GM08714 (cell line): ENCODE data around the gene TTC23.
A peak's percentile ranks its signal among the peaks of the same experiment; 100 is the strongest.
"Not testable (repeated sequence)": the region's sequence is repeated elsewhere in the genome, so short reads cannot be mapped to it uniquely, and the experiment has no call there.

Source experiments
- H3K4me3 ChIP-seq: fragments of 200-500 bp; sonication (Bioruptor generic); 2 replicates; pipeline ENCODE4 v1.5.1; 2014; ENCODE audit warnings: mild to moderate bottlenecking, low read length, inconsistent platforms
- ZNF274 ChIP-seq: IDR thresholded peaks from 2 replicates; pipeline ENCODE4 v1.6.1; 2012; ENCODE audit warnings: mild to moderate bottlenecking, low read depth, low read length

The TTC23 gene

DNA sequence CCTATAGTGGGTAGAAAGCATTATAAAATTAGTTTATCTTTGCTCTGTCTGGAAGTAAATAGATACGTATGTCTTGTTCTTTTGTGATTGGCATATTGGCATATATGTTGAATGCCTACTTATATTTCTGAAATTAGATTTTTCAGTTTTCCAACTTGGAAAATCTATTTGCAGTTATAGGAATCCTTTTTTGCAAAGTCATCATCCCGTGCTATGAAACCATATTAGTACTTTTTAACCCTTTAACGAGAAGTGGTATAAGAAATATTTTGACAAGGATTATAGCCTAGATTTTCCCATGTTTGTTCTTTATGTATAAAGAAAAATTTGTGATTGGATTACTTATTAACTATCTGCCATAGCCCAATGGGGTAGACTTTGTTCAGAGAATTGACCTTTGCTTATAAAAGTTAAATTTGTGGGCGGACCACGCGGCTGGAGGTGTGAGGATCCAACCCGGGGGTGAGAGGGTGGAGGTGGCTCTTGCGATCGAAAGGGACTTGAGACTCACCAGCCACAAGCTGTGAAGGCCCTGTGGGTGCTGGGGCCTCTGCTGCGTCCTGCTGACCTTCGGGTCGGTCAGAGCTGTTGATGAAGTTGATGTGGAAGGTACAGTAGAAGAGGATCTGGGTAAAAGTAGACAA is 7.8 kb upstream of the TTC23 start:
- no peak for TF ChIP-seq ZNF274
- no peak overlapping the region for H3K4me3 ChIP-seq

DNA sequence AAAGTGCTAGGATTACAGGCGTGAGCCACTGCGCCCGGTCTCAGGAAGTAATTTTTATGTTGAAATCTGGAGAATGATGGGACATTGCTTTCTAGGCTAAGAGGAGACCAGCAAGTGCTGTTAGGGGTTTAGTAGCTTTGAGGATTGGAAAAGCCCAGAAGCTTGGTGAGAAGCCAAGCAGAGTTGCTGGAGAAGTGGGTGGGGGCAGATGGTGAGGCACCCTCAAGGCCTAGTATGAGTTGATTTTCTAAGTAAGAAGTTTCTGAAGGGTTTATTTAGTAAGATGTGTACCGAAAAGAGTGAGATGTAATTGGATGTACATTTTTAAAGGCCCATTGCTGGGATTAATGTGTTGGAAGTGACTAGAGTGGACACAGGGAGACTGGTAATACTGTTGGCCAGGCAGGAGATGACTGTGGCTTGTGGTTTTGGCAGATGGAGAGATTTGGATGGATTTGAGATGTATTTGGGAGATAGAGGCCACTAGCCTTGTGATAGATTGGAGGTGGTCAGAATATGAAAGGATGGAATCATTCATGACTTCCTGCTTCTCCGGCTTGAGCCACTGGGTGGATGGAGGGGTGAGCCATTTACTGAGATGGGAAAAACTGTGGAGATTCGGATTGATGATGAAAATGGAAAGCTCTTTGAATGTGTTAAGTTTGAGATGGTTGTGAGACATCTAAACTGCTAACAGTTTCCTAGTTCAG is 4.2 kb upstream of the TTC23 start:
- H3K4me3 ChIP-seq = peak overlapping the region; percentile 86; the same call in 1 of the 2 replicates
- no peak for TF ChIP-seq ZNF274

DNA sequence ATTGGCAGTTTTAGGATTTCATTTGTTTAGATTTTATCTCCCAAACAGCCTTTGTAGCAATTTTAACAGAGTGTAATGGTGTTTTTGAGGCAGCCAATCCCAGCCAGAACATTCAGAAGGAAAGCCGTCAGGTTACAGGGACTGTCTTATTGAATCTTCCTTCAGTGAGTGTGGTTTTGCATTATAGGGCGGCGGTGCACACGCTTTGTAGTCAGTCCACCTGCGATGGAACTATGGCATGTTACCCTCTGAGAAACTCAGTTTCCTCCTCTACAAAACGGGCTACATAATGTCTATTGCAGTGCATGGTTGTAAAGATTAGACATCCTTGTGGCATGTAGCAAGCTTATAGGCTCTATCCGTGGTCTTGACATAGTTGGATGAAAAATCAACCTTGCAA is 2.9 kb upstream of the TTC23 start:
- no peak for TF ChIP-seq ZNF274
- H3K4me3 ChIP-seq = peak overlapping the region; percentile 87

DNA sequence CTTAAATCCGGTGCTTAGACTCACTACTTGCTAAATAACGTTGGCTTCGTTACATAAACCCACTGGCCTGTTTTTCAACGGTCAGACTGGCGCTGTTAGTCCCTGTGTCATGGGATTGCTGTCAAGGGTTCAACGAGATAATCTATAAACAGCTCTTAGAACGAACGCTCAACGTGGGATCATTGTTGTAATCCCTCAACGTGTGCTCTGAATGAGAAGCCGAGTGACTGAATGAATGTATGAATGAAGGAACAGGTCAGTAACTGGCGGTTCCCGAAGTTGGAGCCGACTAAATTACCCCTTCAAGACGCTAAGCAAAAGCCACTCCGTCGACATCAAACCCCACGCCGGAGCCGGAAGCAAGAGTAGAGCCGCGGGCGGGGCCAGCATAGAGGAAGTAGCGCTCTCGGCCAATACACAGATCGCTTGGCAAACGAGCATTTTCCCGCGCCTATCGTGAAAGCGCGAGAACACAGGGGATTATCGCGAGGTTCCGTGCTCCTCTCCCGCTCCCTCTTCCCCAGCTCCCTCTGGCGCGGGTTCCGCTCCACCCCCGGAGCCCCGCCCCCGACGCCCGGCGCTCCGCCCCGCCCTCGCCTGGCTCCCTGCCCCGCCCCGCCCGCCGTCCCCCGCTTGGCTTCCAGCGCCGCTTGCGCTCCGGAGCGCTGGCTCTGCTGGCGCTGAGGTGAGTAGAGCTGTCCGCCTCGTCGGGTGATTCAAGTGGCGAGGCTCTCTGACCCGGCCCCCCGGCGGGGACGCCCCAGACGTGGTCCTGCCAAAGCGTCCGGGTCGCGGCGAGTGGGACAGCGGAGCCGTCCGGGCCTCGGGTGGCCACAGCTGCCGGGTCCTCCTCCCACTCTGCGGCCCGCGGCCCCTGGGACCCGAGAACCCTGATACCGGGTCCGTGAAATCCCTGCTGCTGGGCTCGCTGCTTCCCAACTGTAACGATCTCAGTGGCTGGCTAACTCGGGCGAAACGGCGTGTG is 1.8 kb upstream of the TTC23 start, which contains the start of gene LRRC28:
Gene LRRC28 (plus strand): TSS at position 625 of the 985 bp plus-strand sequence. CDS start 4,477 bp downstream, outside the sequence.
- no peak for TF ChIP-seq ZNF274
- H3K4me3 ChIP-seq = peak within 1 kb of the TSS; percentile 99

DNA sequence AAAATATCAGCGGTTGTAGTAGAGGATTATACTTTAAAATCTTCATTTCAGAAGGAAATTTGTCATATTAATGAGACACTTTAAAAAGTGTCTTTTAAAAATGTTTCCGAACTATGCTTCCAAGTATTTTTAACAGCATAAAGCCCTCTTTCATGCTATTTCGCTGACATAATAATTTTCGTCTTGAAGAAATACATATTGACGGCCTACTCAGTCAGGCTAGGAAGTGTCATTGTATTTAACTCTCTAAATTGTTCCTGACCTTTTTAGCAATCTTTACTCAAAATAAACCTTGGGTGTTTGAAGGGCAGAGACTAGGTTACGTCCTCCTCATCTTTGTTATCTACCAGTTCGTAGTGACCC is 1.1 kb upstream of the TTC23 start:
- peak overlapping the region; percentile 99 for H3K4me3 ChIP-seq
- no peak for TF ChIP-seq ZNF274

DNA sequence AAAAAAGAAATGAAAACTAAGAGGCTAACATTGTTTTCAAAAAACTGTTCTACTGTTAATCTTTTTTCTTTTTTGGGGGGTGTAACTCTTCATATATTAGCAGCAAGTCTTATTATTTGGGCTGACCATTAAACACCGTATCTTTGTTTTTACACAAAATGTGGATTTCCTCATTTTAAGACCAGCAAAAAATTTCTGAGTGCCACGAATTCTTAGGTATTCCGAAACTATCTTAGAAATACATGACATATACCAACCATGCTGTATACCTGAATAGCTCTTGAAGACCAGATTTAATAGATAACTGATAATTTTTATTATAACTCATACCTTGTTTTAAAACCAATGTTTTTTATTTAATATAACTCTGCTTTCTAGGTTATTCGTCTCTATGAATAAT is 620 bp upstream of the TTC23 start:
- H3K4me3 ChIP-seq = peak overlapping the region; percentile 99; the same call in 1 of the 2 replicates

DNA sequence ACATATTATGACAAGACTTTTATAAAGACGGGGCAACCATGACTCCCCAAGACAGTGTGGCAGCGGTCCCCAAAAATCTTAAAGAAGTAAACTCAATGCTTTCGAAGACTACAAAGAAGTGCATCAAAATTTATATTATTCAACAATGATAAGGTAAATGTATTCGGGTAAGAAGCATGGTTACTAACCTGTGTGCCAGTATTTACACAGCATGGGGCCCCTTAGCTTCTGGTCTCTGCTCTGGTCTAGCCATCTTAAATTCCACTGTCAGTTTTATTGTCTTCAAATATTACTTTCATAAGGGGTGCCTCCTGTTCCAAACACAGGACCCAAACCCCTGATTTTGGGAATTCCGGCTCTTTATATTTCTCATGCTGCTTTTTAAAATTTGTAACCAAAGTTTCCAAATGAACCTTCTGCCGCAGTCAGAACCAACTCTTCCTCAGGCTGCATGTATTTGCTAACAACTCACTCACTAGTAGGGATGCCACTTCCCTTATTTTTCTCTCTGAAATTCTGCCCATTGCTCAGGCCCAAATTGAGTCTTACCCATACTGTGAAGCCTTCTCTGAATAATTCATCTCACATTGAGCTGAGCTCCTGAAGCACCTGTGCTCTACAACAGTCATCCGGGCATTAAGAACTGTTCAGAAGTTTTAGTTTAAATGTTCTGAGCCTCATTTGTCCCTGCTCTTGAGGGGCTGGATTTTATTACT is 1.2 kb downstream of the TTC23 start:
- no peak for TF ChIP-seq ZNF274
- peak overlapping the region; percentile 99 for H3K4me3 ChIP-seq

More for the DNA sequence above, 620 bp upstream of the TTC23 start:
- no peak for TF ChIP-seq ZNF274

DNA sequence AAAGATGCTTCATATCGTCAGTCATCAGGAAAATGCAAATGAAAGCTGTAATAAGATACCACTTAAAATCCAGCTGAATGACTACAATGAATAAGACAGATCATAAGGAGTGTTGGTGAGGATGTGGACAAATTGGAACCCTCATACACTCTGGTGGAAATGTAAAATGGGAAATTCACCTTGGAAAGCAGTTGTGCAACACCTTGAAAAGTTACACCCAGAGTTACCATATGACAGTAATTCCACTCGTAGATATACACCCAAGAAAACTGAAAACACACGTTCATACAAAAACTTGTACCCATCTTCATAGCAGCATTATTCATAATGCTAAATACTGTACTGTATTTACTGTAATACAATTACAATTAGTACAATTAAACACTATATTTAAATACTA is 2.3 kb downstream of the TTC23 start:
- no peak for TF ChIP-seq ZNF274
- no peak overlapping the region for H3K4me3 ChIP-seq

DNA sequence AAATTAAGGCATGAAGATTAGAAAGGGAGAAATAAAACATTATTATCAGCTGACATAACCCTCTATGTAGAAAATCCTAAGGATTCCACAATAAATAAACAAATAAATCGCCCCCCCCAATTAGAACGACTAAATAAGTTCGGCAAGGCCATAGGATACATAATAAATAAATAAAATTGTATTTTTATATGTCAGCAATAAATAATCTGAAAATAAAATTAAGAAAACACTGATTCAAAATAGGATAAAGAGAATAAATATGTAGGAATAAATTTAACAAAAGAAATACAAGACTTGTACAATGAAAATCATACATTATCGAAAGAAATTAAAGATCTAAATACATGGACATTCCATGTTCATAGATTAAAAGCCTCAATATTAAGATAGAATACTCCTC is 5.1 kb downstream of the TTC23 start:
- H3K4me3 ChIP-seq = no peak overlapping the region
- no peak for TF ChIP-seq ZNF274

DNA sequence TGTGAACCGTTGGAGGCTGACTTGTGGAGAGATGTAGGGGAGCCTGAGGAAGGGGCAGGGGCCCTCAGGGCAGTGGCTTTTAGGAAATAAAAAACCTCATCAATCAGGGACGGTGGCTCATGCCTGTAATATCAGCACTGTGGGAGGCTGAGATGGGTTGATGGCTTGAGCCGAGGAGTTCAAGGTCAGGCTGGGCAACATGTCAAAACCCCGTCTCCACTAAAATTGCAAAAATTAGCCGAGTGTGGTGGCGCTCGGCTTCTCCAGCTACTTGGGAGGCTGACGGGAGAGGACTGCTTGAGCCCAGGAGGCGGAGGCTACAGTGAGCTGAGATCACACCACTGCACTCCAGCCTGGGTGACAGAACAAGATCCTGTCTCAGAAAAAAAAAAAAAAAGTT is 7.6 kb downstream of the TTC23 start:
- no peak overlapping the region for H3K4me3 ChIP-seq
- no peak for TF ChIP-seq ZNF274

DNA sequence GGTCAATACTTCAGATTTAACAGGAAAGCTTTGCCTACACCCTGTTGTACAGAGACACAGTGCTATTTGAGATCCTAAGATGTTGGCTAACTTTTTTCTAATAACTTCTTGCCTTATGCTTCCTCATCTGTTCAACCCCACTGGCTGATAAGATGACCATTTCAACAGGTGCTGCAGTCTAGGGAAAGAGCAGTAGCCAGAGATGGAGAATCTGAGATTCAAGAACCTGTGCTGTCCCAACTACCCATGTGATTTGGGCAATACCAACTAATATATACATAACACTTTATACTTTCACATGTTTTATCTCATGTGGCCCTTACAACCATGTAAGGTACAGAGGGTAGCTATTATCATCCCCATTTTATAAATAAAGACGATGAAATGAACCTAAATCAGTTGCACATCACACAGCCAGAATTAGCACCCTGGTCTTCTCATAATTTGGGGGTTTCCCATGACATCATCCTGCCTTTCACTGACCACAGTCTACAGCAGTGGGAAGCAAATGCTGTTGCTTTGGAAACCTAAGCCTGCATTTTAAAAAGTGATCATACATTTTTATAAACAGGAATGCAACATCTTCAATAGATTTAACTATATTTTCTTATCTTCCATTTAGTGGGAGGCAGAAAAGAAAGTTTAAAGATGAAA is 9.7 kb downstream of the TTC23 start:
- TF ChIP-seq ZNF274 = no peak
- H3K4me3 ChIP-seq = 0 out of 2 replicates have a peak overlapping the region, but pooled peaks have one; percentile 18

DNA sequence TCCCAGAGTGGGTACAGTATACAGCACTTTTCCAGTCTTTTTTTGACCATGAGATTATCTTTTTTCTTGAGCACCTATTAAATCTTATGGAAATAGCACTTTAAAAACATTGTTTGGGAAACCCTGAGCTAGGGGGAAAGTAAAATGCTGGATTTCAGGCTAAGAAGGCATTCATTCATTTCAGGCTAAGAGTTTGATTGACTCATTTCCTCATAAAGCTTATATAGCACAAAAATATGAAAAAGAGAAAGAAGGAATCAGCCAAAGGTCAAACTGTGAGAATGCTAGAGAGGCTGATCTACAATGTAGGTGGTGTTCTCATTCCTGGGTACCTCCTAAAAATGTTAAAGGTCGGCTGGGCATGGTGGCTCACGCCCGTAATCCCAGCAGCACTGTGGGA is 10.5 kb downstream of the TTC23 start:
- no peak overlapping the region for H3K4me3 ChIP-seq
- no peak for TF ChIP-seq ZNF274

DNA sequence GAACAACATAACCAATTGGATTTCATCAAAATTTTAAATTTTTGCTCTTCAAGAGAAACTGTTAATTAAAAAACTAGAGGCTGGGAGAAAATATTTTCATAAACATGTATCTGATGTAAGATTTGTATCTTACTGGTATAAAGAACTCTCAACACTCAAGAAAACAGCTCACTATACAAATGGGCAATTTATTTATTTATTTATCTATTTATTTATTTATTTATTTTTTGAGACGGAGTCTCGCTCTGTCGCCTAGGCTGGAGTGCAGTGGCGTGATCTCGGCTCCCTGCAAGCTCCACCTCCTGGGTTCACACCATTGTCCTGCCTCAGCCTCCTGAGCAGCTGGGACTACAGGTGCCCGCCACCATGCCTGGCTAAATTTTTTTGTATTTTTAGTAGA is 15.2 kb downstream of the TTC23 start:
- not testable (repeated sequence) for H3K4me3 ChIP-seq
